Measurements from ENCODE around the gene SHISA4. TPM values are rescaled to one million over a fixed set of nuclear protein-coding genes. Genes with fewer than 3 reads are reported as not detected.

The SHISA4 gene
- total and polyA plus RNA-seq, 2 experiments from 2014 or later, result 21.9 to 22.8 TPM

GRCh38 chr1:201845331-201846083 lies 43.2 kb upstream of the SHISA4 start:
- TF ChIP-seq CTCF (IDR thresholded peaks at IDR 0.05; ENCODE audit: low read depth, low read length), result no peak
- Histone ChIP-seq H3K4me3 (no peak overlapping the region), H3K4me1 (ENCODE audit: low read depth) (no peaks in the 10 kb centered on the region), H3K27ac (no peak overlapping the region), H3K36me3 (peaks cover 27% of the 10 kb centered on the region), H3K9me3 (ENCODE audit: low read depth) (no peaks in the 10 kb centered on the region), H3K27me3 (no peaks in the 10 kb centered on the region)
- no peak for DNase-seq (ENCODE audit: low read depth in 1 of 2, low spot score in 1 of 2)

GRCh38 chr1:201847150-201847549 lies 41.5 kb upstream of the SHISA4 start:
- H3K9me3 ChIP-seq (ENCODE audit: low read depth), result no peaks in the 10 kb centered on the region
- no peak overlapping the region for H3K27ac ChIP-seq
- peaks cover 40% of the 10 kb centered on the region for H3K36me3 ChIP-seq
- DNase-seq (ENCODE audit: low read depth in 1 of 2, low spot score in 1 of 2), result no peak
- no peaks in the 10 kb centered on the region for H3K4me1 ChIP-seq (ENCODE audit: low read depth)
- no peak overlapping the region for H3K4me3 ChIP-seq
- no peak for TF ChIP-seq CTCF (IDR thresholded peaks at IDR 0.05; ENCODE audit: low read depth, low read length)
- H3K27me3 ChIP-seq, result no peaks in the 10 kb centered on the region

GRCh38 chr1:201848230-201848629 lies 40.5 kb upstream of the SHISA4 start:
- Histone ChIP-seq H3K4me1 (ENCODE audit: low read depth) (no peaks in the 10 kb centered on the region), H3K9me3 (ENCODE audit: low read depth) (no peaks in the 10 kb centered on the region), H3K27me3 (no peaks in the 10 kb centered on the region), H3K4me3 (no peak overlapping the region), H3K27ac (no peak overlapping the region), H3K36me3 (peaks cover 49% of the 10 kb centered on the region)
- DNase-seq (ENCODE audit: low read depth in 1 of 2, low spot score in 1 of 2), result no peak
- TF ChIP-seq CTCF (IDR thresholded peaks at IDR 0.05; ENCODE audit: low read depth, low read length), result no peak

GRCh38 chr1:201849372-201850052 lies 39.2 kb upstream of the SHISA4 start:
- H3K27ac ChIP-seq, result peak overlapping the region; percentile 35
- no peak for TF ChIP-seq CTCF (IDR thresholded peaks at IDR 0.05; ENCODE audit: low read depth, low read length)
- peaks cover 62% of the 10 kb centered on the region for H3K36me3 ChIP-seq
- H3K9me3 ChIP-seq (ENCODE audit: low read depth), result no peaks in the 10 kb centered on the region
- no peaks in the 10 kb centered on the region for H3K27me3 ChIP-seq
- no peaks in the 10 kb centered on the region for H3K4me1 ChIP-seq (ENCODE audit: low read depth)
- DNase-seq (ENCODE audit: low read depth in 1 of 2, low spot score in 1 of 2), result no peak
- H3K4me3 ChIP-seq, result no peak overlapping the region

- Histone ChIP-seq H3K36me3 (peaks cover 67% of the 10 kb centered on the region), H3K4me3 (no peak overlapping the region), H3K9me3 (ENCODE audit: low read depth) (no peaks in the 10 kb centered on the region), H3K27me3 (no peaks in the 10 kb centered on the region), H3K4me1 (ENCODE audit: low read depth) (no peaks in the 10 kb centered on the region), H3K27ac (peak overlapping the region; percentile 35)
- TF ChIP-seq CTCF (IDR thresholded peaks at IDR 0.05; ENCODE audit: low read depth, low read length), result no peak
- peak in 1 of 2 donors; percentile 92 for DNase-seq (ENCODE audit: low read depth in 1 of 2, low spot score in 1 of 2)
Observed at GRCh38 chr1:201850053-201850397, 38.7 kb upstream of the SHISA4 start.
